ENCODE results near the gene PIK3R5.

GRCh38 chr17:8868092-8868491 is 97.4 kb downstream of the PIK3R5 start:
- TF ChIP-seq EP300 (IDR thresholded peaks at IDR 0.05) (no peak), POLR2A (IDR thresholded peaks at IDR 0.05) (no peak), CTCF (IDR thresholded peaks at IDR 0.05) (no peak)

Data from tibial nerve (tissue), 4 donors.